HepG2 (cell line): Measurements from ENCODE around the gene DSG2. TPM values are rescaled to one million over a fixed set of nuclear protein-coding genes. Genes with fewer than 3 reads are reported as not detected.

Experiments used
- ASH2L ChIP-seq: fragments of 300-600, 200-600 bp; sonication (generic); IDR thresholded peaks from 2 replicates; pipeline ENCODE4 v1.7.0; 2017; ENCODE audit warnings: low read depth, mild to moderate bottlenecking, moderate library complexity, mixed read lengths, low read length; ENCODE audit not compliant: insufficient read length
- HNRNPLL ChIP-seq: fragments of 200-400 bp; formaldehyde crosslinking; IDR thresholded peaks from 2 replicates; pipeline ENCODE4 v1.6.1; 2017; ENCODE audit warnings: mild to moderate bottlenecking, low read depth, low read length; ENCODE audit not compliant: poor library complexity, severe bottlenecking
- KDM5B ChIP-seq: sonication (generic); formaldehyde crosslinking; IDR thresholded peaks from 2 replicates; pipeline ENCODE4 v1.4.0; 2020; ENCODE audit warnings: missing genetic modification reagents, mild to moderate bottlenecking, borderline replicate concordance
- MED1 ChIP-seq: sonication (generic); formaldehyde crosslinking; IDR thresholded peaks from 2 replicates; pipeline ENCODE4 v1.4.0; 2020; ENCODE audit warnings: missing genetic modification reagents
- NCOR1 ChIP-seq: fragments of 200-600 bp; sonication (generic); IDR thresholded peaks from 2 replicates; pipeline ENCODE4 v1.7.0; 2017; ENCODE audit warnings: antibody characterized with exemption, low read length, borderline replicate concordance
- NFKBIZ ChIP-seq: IDR thresholded peaks from 2 replicates; pipeline ENCODE4 v1.6.1; 2018; ENCODE audit warnings: missing genetic modification reagents, missing compliant biosample characterization
- NR2F1 ChIP-seq, 2 experiments: fragments of 450-650 bp in 1 of 2; formaldehyde crosslinking in 1 of 2; IDR thresholded peaks; 2 replicates each; pipeline versions ENCODE4 v1.5.0 to v1.6.1; 2016 to 2020; ENCODE audit warnings: mild to moderate bottlenecking in 1 of 2, missing compliant biosample characterization in 1 of 2, missing genetic modification reagents in 1 of 2, moderate library complexity in 1 of 2
- ONECUT2 ChIP-seq: sonication (generic); formaldehyde crosslinking; IDR thresholded peaks from 2 replicates; pipeline ENCODE4 v1.4.0; 2020; ENCODE audit warnings: missing genetic modification reagents
- POLR2AphosphoS2 ChIP-seq: IDR thresholded peaks from 2 replicates; pipeline ENCODE4 v1.6.1; 2011; ENCODE audit warnings: low read depth, low read length, improper control_type of control experiment
- SIX4 ChIP-seq: sonication (generic); formaldehyde crosslinking; IDR thresholded peaks from 2 replicates; pipeline ENCODE4 v1.4.0; 2020; ENCODE audit warnings: missing genetic modification reagents
- TAF1 ChIP-seq: sonication (generic); formaldehyde crosslinking; IDR thresholded peaks from 2 replicates; pipeline ENCODE4 v1.4.0; 2020; ENCODE audit warnings: missing genetic modification reagents
- TCF7L2 ChIP-seq: IDR thresholded peaks from 2 replicates; pipeline ENCODE4 v1.6.1; 2011; ENCODE audit warnings: mild to moderate bottlenecking, low read depth, low read length, moderate library complexity
- TEAD3 ChIP-seq: optimal IDR thresholded peaks from 2 replicates; pipeline ENCODE3; 2016; ENCODE audit warnings: borderline replicate concordance
- ZBTB21 ChIP-seq: sonication (generic); formaldehyde crosslinking; IDR thresholded peaks from 2 replicates; pipeline ENCODE4 v1.4.0; 2020; ENCODE audit warnings: missing genetic modification reagents
- ZFP36 ChIP-seq: fragments of 150-350 bp; IDR thresholded peaks from 2 replicates; pipeline ENCODE4 v1.6.1; 2018; ENCODE audit warnings: borderline replicate concordance, low read length, low read depth; ENCODE audit not compliant: partially characterized antibody
- ZNF207 ChIP-seq: fragments of 450-650 bp; IDR thresholded peaks from 2 replicates; pipeline ENCODE4 v1.6.1; 2016; ENCODE audit warnings: antibody characterized with exemption, borderline replicate concordance
- ZNF33A ChIP-seq: sonication (generic); formaldehyde crosslinking; IDR thresholded peaks from 2 replicates; pipeline ENCODE4 v1.5.1; 2020; ENCODE audit warnings: missing genetic modification reagents, mild to moderate bottlenecking, moderate library complexity, borderline replicate concordance
- ZNF34 ChIP-seq: sonication (generic); formaldehyde crosslinking; IDR thresholded peaks from 2 replicates; pipeline ENCODE4 v1.4.0; 2020; ENCODE audit warnings: mild to moderate bottlenecking, missing genetic modification reagents, borderline replicate concordance
- ZNF383 ChIP-seq: sonication (generic); formaldehyde crosslinking; IDR thresholded peaks from 2 replicates; pipeline ENCODE4 v1.4.0; 2020; ENCODE audit warnings: missing genetic modification reagents, mild to moderate bottlenecking, borderline replicate concordance
- ZNF441 ChIP-seq: sonication (generic); formaldehyde crosslinking; IDR thresholded peaks from 2 replicates; pipeline ENCODE4 v1.7.0; 2021; ENCODE audit warnings: missing genetic modification reagents, borderline replicate concordance
- ZNF572 ChIP-seq: sonication (generic); formaldehyde crosslinking; IDR thresholded peaks from 2 replicates; pipeline ENCODE4 v1.5.1; 2020; ENCODE audit warnings: mild to moderate bottlenecking, missing genetic modification reagents
- ZNF644 ChIP-seq: IDR thresholded peaks from 2 replicates; pipeline ENCODE4 v1.6.1; 2016; ENCODE audit warnings: low read depth
- ZNF703 ChIP-seq: sonication (generic); formaldehyde crosslinking; IDR thresholded peaks from 2 replicates; pipeline ENCODE4 v1.5.1; 2020; ENCODE audit warnings: missing genetic modification reagents, mild to moderate bottlenecking, moderate library complexity, borderline replicate concordance
- ZNF737 ChIP-seq: sonication (generic); formaldehyde crosslinking; IDR thresholded peaks from 2 replicates; pipeline ENCODE4 v1.5.0; 2020; ENCODE audit warnings: missing genetic modification reagents, mild to moderate bottlenecking, borderline replicate concordance
- ZNF781 ChIP-seq: sonication (generic); formaldehyde crosslinking; IDR thresholded peaks from 2 replicates; pipeline ENCODE4 v1.5.1; 2020; ENCODE audit warnings: borderline replicate concordance, mild to moderate bottlenecking, missing genetic modification reagents; ENCODE audit errors: not compliant biosample characterization
- polyA plus RNA-seq, 8 experiments: library from polyadenylated mRNA; depleted of rRNA in 3 of 8; stranded (reverse) in 7 of 8; unstranded in 1 of 8; fragments of >200 nt; fragmentation: Illumina TruSeq in 4 of 8; extraction: Trizol in 4 of 8; gene quantifications; 2 replicates each; pipeline versions ENCODE4 v1.2.1 to v1.2.3, GENCODE V29; 2011 to 2016; ENCODE audit warnings: low read depth in 4 of 8, missing spikeins in 1 of 8, mixed read lengths in 1 of 8; ENCODE audit not compliant: insufficient read depth in 1 of 8
- total RNA-seq, 5 experiments: library from RNA; depleted of rRNA; stranded (reverse); fragments of >200 nt; fragmentation: Illumina TruSeq; extraction: Trizol; gene quantifications; 2 replicates each; pipeline ENCODE4 v1.2.3, GENCODE V29; 2016; ENCODE audit warnings: low read depth in 1 of 5
- TF ChIP-seq, protein P1 (sequence below): sonication (generic); formaldehyde crosslinking; IDR thresholded peaks from 2 replicates; pipeline ENCODE4 v1.5.0; 2020; ENCODE audit warnings: mild to moderate bottlenecking, missing genetic modification reagents, moderate library complexity
- TF ChIP-seq, protein P2 (sequence below): sonication (generic); formaldehyde crosslinking; IDR thresholded peaks from 2 replicates; pipeline ENCODE4 v1.8.0; 2022; ENCODE audit warnings: mild to moderate bottlenecking, missing genetic modification reagents, borderline replicate concordance
- TF ChIP-seq, protein P3 (sequence below): sonication (generic); formaldehyde crosslinking; IDR thresholded peaks from 2 replicates; pipeline ENCODE4 v1.4.0; 2020; ENCODE audit warnings: low read depth, mild to moderate bottlenecking, missing genetic modification reagents

DSG2 gene
- total and polyA plus RNA-seq, 2 of the 13 experiments (the other 11 are each of a cell fraction or from before 2014, with no cell fraction given), result 23.3 to 66.7 TPM

DNA sequence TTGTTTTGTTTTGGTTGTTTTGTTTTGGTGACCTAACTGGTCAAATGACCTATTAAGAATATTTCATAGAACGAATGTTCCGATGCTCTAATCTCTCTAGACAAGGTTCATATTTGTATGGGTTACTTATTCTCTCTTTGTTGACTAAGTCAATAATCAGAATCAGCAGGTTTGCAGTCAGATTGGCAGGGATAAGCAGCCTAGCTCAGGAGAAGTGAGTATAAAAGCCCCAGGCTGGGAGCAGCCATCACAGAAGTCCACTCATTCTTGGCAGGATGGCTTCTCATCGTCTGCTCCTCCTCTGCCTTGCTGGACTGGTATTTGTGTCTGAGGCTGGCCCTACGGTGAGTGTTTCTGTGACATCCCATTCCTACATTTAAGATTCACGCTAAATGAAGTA is 93.7 kb downstream of the DSG2 start, which contains the start of gene TTR (continued):
- TF ChIP-seq KDM5B (CRISPR knock-in tag) (no peak), TCF7L2 (no peak), ZNF644 (CRISPR knock-in tag) (peak; percentile 39; the same call in 1 of the 2 replicates), ZFP36 (no peak), ZNF383 (no peak), ZNF34 (CRISPR knock-in tag) (no peak), NFKBIZ (no peak), POLR2AphosphoS2 (no peak), ZNF207 (no peak), ZNF703 (CRISPR knock-in tag) (no peak), ZBTB21 (CRISPR knock-in tag) (no peak), NR2F1 (CRISPR knock-in tag; IDR thresholded peaks at IDR 0.05) (0 out of 4 replicates have a peak, but pooled peaks have one; percentile 4 to 27), SIX4 (CRISPR knock-in tag) (0 out of 2 replicates have a peak, but pooled peaks have one; percentile 16), ZNF33A (CRISPR knock-in tag) (no peak), TAF1 (CRISPR knock-in tag) (peak; percentile 80), HNRNPLL (no peak), ONECUT2 (CRISPR knock-in tag) (peak; percentile 45; the same call in 1 of the 2 replicates), ZNF441 (CRISPR knock-in tag) (0 out of 2 replicates have a peak, but pooled peaks have one; percentile 25), TEAD3 (CRISPR knock-in tag) (peak; percentile 61), ASH2L (no peak), ZNF781 (CRISPR knock-in tag) (peak; percentile 48), MED1 (CRISPR knock-in tag) (peak; percentile 84), NCOR1 (0 out of 2 replicates have a peak, but pooled peaks have one; percentile 23), ZNF737 (CRISPR knock-in tag) (no peak), ZNF572 (CRISPR knock-in tag) (no peak)
- TF ChIP-seq, protein P1, sequence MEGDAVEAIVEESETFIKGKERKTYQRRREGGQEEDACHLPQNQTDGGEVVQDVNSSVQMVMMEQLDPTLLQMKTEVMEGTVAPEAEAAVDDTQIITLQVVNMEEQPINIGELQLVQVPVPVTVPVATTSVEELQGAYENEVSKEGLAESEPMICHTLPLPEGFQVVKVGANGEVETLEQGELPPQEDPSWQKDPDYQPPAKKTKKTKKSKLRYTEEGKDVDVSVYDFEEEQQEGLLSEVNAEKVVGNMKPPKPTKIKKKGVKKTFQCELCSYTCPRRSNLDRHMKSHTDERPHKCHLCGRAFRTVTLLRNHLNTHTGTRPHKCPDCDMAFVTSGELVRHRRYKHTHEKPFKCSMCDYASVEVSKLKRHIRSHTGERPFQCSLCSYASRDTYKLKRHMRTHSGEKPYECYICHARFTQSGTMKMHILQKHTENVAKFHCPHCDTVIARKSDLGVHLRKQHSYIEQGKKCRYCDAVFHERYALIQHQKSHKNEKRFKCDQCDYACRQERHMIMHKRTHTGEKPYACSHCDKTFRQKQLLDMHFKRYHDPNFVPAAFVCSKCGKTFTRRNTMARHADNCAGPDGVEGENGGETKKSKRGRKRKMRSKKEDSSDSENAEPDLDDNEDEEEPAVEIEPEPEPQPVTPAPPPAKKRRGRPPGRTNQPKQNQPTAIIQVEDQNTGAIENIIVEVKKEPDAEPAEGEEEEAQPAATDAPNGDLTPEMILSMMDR, result no peak
- TF ChIP-seq, protein P2, sequence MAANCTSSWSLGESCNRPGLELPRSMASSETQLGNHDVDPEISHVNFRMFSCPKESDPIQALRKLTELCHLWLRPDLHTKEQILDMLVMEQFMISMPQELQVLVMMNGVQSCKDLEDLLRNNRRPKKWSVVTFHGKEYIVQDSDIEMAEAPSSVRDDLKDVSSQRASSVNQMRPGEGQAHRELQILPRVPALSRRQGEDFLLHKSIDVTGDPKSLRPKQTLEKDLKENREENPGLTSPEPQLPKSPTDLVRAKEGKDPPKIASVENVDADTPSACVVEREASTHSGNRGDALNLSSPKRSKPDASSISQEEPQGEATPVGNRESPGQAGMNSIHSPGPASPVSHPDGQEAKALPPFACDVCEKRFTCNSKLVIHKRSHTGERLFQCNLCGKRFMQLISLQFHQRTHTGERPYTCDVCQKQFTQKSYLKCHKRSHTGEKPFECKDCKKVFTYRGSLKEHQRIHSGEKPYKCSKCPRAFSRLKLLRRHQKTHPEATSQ (CRISPR knock-in tag), result peak; percentile 61; the same call in 1 of the 2 replicates
- TF ChIP-seq, protein P3, sequence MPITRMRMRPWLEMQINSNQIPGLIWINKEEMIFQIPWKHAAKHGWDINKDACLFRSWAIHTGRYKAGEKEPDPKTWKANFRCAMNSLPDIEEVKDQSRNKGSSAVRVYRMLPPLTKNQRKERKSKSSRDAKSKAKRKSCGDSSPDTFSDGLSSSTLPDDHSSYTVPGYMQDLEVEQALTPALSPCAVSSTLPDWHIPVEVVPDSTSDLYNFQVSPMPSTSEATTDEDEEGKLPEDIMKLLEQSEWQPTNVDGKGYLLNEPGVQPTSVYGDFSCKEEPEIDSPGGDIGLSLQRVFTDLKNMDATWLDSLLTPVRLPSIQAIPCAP (CRISPR knock-in tag), result no peak
